HEK293T (cell line): ENCODE results near the gene IL15.

ENCODE experiments used
- BHLHE40 ChIP-seq: fragments of 450-650 bp; IDR thresholded peaks from 2 replicates; pipeline ENCODE4 v1.6.1; 2016; ENCODE audit warnings: mild to moderate bottlenecking, moderate library complexity, borderline replicate concordance
- CTBP1 ChIP-seq: fragments of 450-650 bp; IDR thresholded peaks from 2 replicates; pipeline ENCODE4 v1.6.1; 2016; ENCODE audit warnings: borderline replicate concordance
- ELF4 ChIP-seq: fragments of 450-650 bp; IDR thresholded peaks from 2 replicates; pipeline ENCODE4 v1.6.1; 2017; ENCODE audit warnings: antibody characterized with exemption
- FOXK2 ChIP-seq: fragments of 450-650 bp; IDR thresholded peaks from 2 replicates; pipeline ENCODE4 v1.6.1; 2016; ENCODE audit warnings: mild to moderate bottlenecking
- HDGF ChIP-seq: fragments of 450-650 bp; IDR thresholded peaks from 2 replicates; pipeline ENCODE4 v1.6.1; 2017; ENCODE audit warnings: antibody characterized with exemption, borderline replicate concordance
- SP1 ChIP-seq: fragments of 450-650 bp; IDR thresholded peaks from 2 replicates; pipeline ENCODE4 v1.6.1; 2017
- SUZ12 ChIP-seq: fragments of 450-650 bp; IDR thresholded peaks from 2 replicates; pipeline ENCODE4 v1.6.1; 2016; ENCODE audit warnings: mild to moderate bottlenecking
- TARDBP ChIP-seq: fragments of 450-650 bp; IDR thresholded peaks from 2 replicates; pipeline ENCODE4 v1.6.1; 2016
- ZNF384 ChIP-seq: fragments of 450-650 bp; IDR thresholded peaks from 2 replicates; pipeline ENCODE4 v1.6.1; 2016

DNA sequence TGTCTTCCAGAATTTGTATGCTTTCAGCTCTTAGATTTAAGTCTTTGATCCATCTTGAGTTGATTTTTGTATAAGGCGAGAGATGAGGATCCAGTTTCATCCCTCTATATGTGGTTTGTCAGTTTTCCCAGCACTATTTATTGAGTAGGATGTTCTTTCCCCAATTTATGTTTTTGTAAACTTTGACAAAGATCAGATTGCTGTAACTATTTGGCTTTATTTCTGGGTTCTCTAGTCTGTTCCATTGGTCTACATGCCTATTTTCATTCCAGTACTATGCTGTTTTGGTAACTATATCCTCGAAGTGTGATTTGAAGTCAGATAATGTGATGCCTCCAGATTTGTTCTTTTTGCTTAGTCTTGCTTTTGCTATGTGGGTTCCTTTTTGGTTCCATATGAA lies 60.7 kb downstream of the IL15 start:
- TF ChIP-seq FOXK2, result no peak
- no peak for TF ChIP-seq SP1
- TF ChIP-seq TARDBP, result no peak
- no peak for TF ChIP-seq CTBP1
- TF ChIP-seq HDGF, result no peak
- TF ChIP-seq BHLHE40, result no peak
- no peak for TF ChIP-seq SUZ12
- no peak for TF ChIP-seq ZNF384
- no peak for TF ChIP-seq ELF4
